HEK293 (cell line): ENCODE measurements around the gene TNS3.

Experiments
- CTCF ChIA-PET: fragments of 350-600 bp; formaldehyde crosslinking; extraction: SDS; loops from one replicate; lab custom pipeline; 2021; ENCODE audit warnings: antibody characterized with exemption; lab: Yijun Ruan, JAX
- POLR2A ChIA-PET: fragments of 300-600 bp; formaldehyde crosslinking; extraction: SDS; loops from one replicate; lab custom pipeline; 2020; ENCODE audit warnings: antibody characterized with exemption, inconsistent platforms; lab: Yijun Ruan, JAX
- H3K27ac ChIP-seq: fragments of 200-500 bp; sonication (Bioruptor generic); 2 replicates; pipeline ENCODE4 v1.5.1; 2014; ENCODE audit warnings: low read depth, low read length, control low read depth, inconsistent platforms; ENCODE audit errors: extremely low read depth
- H3K36me3 ChIP-seq, 2 experiments: fragments of 200-500 bp in 1 of 2; sonication (Bioruptor generic) in 1 of 2; 1 replicate in 1 of 2; 2 replicates in 1 of 2; pipeline ENCODE4 v1.5.1; 2014 to 2017; ENCODE audit warnings: inconsistent platforms in 2 of 2, low read length in 2 of 2; ENCODE audit not compliant: control insufficient read depth in 2 of 2, insufficient read depth in 1 of 2
- H3K4me1 ChIP-seq: fragments of 200-500 bp; sonication (Bioruptor generic); 2 replicates; pipeline ENCODE4 v1.5.1; 2014; ENCODE audit warnings: mild to moderate bottlenecking, low read length, inconsistent platforms; ENCODE audit not compliant: control insufficient read depth, insufficient read depth
- H3K4me3 ChIP-seq: 2 replicates; pipeline ENCODE4 v1.5.1; 2011; ENCODE audit warnings: low read depth, mild to moderate bottlenecking, control low read depth, low read length, moderate library complexity
- H3K9me3 ChIP-seq: fragments of 200-500 bp; sonication (Bioruptor generic); 2 replicates; pipeline ENCODE4 v1.5.1; 2014; ENCODE audit warnings: low read depth, low read length, inconsistent platforms; ENCODE audit not compliant: control insufficient read depth, insufficient read depth
- BCL11B ChIP-seq: fragments of 450-650 bp; formaldehyde crosslinking; IDR thresholded peaks from 2 replicates; pipeline ENCODE4 v1.5.1; 2016; ENCODE audit warnings: low read depth, missing biosample characterization, missing genetic modification characterization
- INSM2 ChIP-seq: fragments of 450-650 bp; formaldehyde crosslinking; IDR thresholded peaks from 2 replicates; pipeline ENCODE4 v1.5.1; 2016; ENCODE audit warnings: missing biosample characterization, missing genetic modification characterization
- KLF10 ChIP-seq: fragments of 450-650 bp; IDR thresholded peaks from 2 replicates; pipeline ENCODE4 v1.5.1; 2018; ENCODE audit warnings: missing biosample characterization, mild to moderate bottlenecking, missing genetic modification characterization
- TRIM28 ChIP-seq: IDR thresholded peaks from 2 replicates; pipeline ENCODE4 v1.6.1; 2011; ENCODE audit warnings: low read length, control low read depth, borderline replicate concordance
- TSHZ1 ChIP-seq: fragments of 450-650 bp; formaldehyde crosslinking; IDR thresholded peaks from 2 replicates; pipeline ENCODE4 v1.5.1; 2016; ENCODE audit warnings: missing biosample characterization, missing genetic modification characterization, borderline replicate concordance
- YY1 ChIP-seq: fragments of 450-650 bp; formaldehyde crosslinking; IDR thresholded peaks from 2 replicates; pipeline ENCODE4 v1.5.1; 2018; ENCODE audit warnings: missing biosample characterization, missing genetic modification characterization
- YY2 ChIP-seq: fragments of 450-650 bp; formaldehyde crosslinking; IDR thresholded peaks from 2 replicates; pipeline ENCODE4 v1.5.1; 2016; ENCODE audit warnings: missing biosample characterization, missing genetic modification characterization
- ZBTB20 ChIP-seq: fragments of 450-650 bp; formaldehyde crosslinking; IDR thresholded peaks from 2 replicates; pipeline ENCODE4 v1.5.1; 2016; ENCODE audit warnings: missing biosample characterization, missing genetic modification characterization
- ZEB2 ChIP-seq: fragments of 450-650 bp; formaldehyde crosslinking; IDR thresholded peaks from 2 replicates; pipeline ENCODE4 v1.5.1; 2016; ENCODE audit warnings: missing biosample characterization, missing genetic modification characterization
- ZNF175 ChIP-seq: fragments of 450-650 bp; formaldehyde crosslinking; IDR thresholded peaks from 2 replicates; pipeline ENCODE4 v1.5.1; 2016; ENCODE audit warnings: missing biosample characterization, missing genetic modification characterization
- ZNF202 ChIP-seq: fragments of 450-650 bp; formaldehyde crosslinking; IDR thresholded peaks from 2 replicates; pipeline ENCODE4 v1.5.1; 2016; ENCODE audit warnings: missing biosample characterization, missing genetic modification characterization, borderline replicate concordance
- ZNF274 ChIP-seq, 2 experiments: fragments of 200-500 bp in 1 of 2; fragments of 450-650 bp in 1 of 2; sonication (Bioruptor generic) in 1 of 2; formaldehyde crosslinking in 1 of 2; IDR thresholded peaks; 2 replicates each; pipeline versions ENCODE4 v1.5.1 to v1.6.1; 2014 to 2016; ENCODE audit warnings: borderline replicate concordance in 1 of 2, inconsistent platforms in 1 of 2, low read length in 1 of 2, missing biosample characterization in 1 of 2, missing genetic modification characterization in 1 of 2
- ZNF335 ChIP-seq: fragments of 450-650 bp; formaldehyde crosslinking; conservative IDR thresholded peaks from 2 replicates; pipeline ENCODE4 v1.5.1; 2016; ENCODE audit warnings: missing biosample characterization, missing genetic modification characterization
- ZNF416 ChIP-seq: fragments of 450-650 bp; formaldehyde crosslinking; IDR thresholded peaks from 2 replicates; pipeline ENCODE4 v1.5.1; 2016; ENCODE audit warnings: missing biosample characterization, missing genetic modification characterization
- ZNF449 ChIP-seq: fragments of 450-650 bp; formaldehyde crosslinking; IDR thresholded peaks from 2 replicates; pipeline ENCODE4 v1.5.1; 2017; ENCODE audit warnings: missing biosample characterization, mild to moderate bottlenecking, missing genetic modification characterization, moderate library complexity
- ZNF580 ChIP-seq: fragments of 450-650 bp; formaldehyde crosslinking; IDR thresholded peaks from 2 replicates; pipeline ENCODE4 v1.5.1; 2016; ENCODE audit warnings: missing biosample characterization, missing genetic modification characterization
- ZNF645 ChIP-seq: fragments of 450-650 bp; formaldehyde crosslinking; IDR thresholded peaks from 2 replicates; pipeline ENCODE4; 2016; ENCODE audit warnings: missing biosample characterization, missing genetic modification characterization
- ZNF837 ChIP-seq: fragments of 450-650 bp; formaldehyde crosslinking; IDR thresholded peaks from 2 replicates; pipeline ENCODE4 v1.5.1; 2016; ENCODE audit warnings: missing biosample characterization, missing genetic modification characterization
- ZSCAN18 ChIP-seq: fragments of 450-650 bp; formaldehyde crosslinking; IDR thresholded peaks from 2 replicates; pipeline ENCODE4 v1.5.1; 2016; ENCODE audit warnings: missing biosample characterization, missing genetic modification characterization

The TNS3 gene

GRCh38 chr7:47329320-47329926, 252.5 kb downstream of the TNS3 start:
- Histone ChIP-seq H3K4me3 (no peak overlapping the region), H3K36me3 (no peaks in the 10 kb centered on the region)
- no peak for TF ChIP-seq ZEB2 (tag by site-specific recombination)
- no peak for TF ChIP-seq ZNF580 (tag by site-specific recombination)
- TF ChIP-seq ZSCAN18 (tag by site-specific recombination): no peak
- TF ChIP-seq ZNF645 (tag by site-specific recombination): no peak
- TF ChIP-seq YY2 (tag by site-specific recombination): no peak
- no peak for TF ChIP-seq TSHZ1 (tag by site-specific recombination)
- no peak for TF ChIP-seq INSM2 (tag by site-specific recombination)
- no peak for TF ChIP-seq ZNF175
- TF ChIP-seq ZNF837: no peak
- TF ChIP-seq BCL11B (tag by site-specific recombination): no peak
- no peak for TF ChIP-seq KLF10 (tag by site-specific recombination)
- no peak for TF ChIP-seq ZNF274 (IDR thresholded peaks at IDR 0.05; ENCODE audit: low read length)
- TF ChIP-seq ZNF274 (tag by site-specific recombination; IDR thresholded peaks at IDR 0.05; ENCODE audit: borderline replicate concordance): no peak
- no peak for TF ChIP-seq ZBTB20 (tag by site-specific recombination)
- no peak for TF ChIP-seq ZNF416 (tag by site-specific recombination)
- no peak for TF ChIP-seq ZNF202
- TF ChIP-seq ZNF449 (tag by site-specific recombination): no peak
- no peak for TF ChIP-seq YY1
- no peak for TF ChIP-seq TRIM28
- no peak for TF ChIP-seq ZNF335 (tag by site-specific recombination)
- TF ChIP-seq, all 188 proteins: peak for 0
- ChIA-PET CTCF (interaction anchor here (0.9 kb wide), 1 partner anchor 104 kb away, joined by 3 read pairs; no protein-coding TSS in a partner anchor), POLR2A (no interaction called here)
- H3K4me1 ChIP-seq: peaks cover 7% of the 10 kb centered on the region
- no peaks in the 10 kb centered on the region for H3K9me3 ChIP-seq
- H3K27ac ChIP-seq: no peak overlapping the region
